Loucy (cell line): ENCODE results near the gene MAP7D1.

Experiments used
- CTCF ChIP-seq: fragments of 200-600 bp; sonication (generic); conservative IDR thresholded peaks from 2 replicates; pipeline ENCODE4 v1.5.1; 2014; ENCODE audit warnings: mild to moderate bottlenecking, antibody characterized with exemption, low read length
- EZH2phosphoT487 ChIP-seq: fragments of 200-600 bp; IDR thresholded peaks from 2 replicates; pipeline ENCODE4 v1.6.1; 2018; ENCODE audit warnings: antibody characterized with exemption, mild to moderate bottlenecking, moderate library complexity, borderline replicate concordance

DNA sequence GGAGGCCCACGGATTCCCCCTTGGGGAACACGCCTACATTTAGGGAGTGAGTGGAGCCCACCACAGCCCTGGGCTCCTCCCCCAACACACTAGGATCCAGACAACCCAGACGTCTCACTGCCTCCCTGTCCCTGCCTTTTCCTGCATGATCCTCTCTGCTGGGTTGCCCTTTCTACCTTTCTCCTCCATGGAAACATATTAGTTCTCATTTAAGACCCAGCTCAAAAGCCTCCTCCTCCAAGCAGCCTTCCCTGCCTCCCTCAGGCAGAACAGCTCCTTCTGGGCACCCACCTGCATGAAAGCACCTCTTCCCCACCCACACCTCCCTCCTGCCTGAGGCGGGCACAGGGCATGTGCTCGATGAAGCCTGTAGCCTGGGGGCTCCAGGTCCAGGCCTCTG is 41.6 kb upstream of the MAP7D1 start:
- TF ChIP-seq CTCF (no peak), EZH2phosphoT487 (no peak)
